ENCODE data around the gene GZMA.

The GZMA gene

DNA sequence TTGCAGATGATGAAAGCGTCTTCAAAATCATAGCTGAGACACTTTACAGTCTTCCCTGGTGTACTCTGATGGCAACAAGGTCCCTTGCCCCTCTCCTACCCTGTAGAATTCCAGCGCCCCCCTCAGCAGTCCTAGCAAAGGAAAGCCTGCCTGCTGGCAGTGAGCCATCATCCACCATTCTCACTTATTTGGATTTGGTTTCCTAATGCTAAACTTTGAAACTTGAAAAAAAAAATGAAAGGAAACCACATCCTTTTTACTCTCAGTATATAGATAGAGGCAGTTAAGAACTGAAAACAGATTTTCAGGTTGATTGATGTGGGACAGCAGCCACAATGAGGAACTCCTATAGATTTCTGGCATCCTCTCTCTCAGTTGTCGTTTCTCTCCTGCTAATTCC lies at the start of gene GZMA:
Gene GZMA, plus strand, starts transcription at position 299 of the 400 bp plus-strand sequence. Its CDS starts 37 bp downstream, at position 336.
- no peak within 1 kb of the TSS for H3K4me3 ChIP-seq (ENCODE audit: low read depth, low read length)
- DNase-seq (ENCODE audit: low read depth): no peak
- TF ChIP-seq, protein P1, sequence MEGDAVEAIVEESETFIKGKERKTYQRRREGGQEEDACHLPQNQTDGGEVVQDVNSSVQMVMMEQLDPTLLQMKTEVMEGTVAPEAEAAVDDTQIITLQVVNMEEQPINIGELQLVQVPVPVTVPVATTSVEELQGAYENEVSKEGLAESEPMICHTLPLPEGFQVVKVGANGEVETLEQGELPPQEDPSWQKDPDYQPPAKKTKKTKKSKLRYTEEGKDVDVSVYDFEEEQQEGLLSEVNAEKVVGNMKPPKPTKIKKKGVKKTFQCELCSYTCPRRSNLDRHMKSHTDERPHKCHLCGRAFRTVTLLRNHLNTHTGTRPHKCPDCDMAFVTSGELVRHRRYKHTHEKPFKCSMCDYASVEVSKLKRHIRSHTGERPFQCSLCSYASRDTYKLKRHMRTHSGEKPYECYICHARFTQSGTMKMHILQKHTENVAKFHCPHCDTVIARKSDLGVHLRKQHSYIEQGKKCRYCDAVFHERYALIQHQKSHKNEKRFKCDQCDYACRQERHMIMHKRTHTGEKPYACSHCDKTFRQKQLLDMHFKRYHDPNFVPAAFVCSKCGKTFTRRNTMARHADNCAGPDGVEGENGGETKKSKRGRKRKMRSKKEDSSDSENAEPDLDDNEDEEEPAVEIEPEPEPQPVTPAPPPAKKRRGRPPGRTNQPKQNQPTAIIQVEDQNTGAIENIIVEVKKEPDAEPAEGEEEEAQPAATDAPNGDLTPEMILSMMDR (conservative IDR thresholded peaks at IDR 0.05; ENCODE audit: low read depth, low read length): no peak

DNA sequence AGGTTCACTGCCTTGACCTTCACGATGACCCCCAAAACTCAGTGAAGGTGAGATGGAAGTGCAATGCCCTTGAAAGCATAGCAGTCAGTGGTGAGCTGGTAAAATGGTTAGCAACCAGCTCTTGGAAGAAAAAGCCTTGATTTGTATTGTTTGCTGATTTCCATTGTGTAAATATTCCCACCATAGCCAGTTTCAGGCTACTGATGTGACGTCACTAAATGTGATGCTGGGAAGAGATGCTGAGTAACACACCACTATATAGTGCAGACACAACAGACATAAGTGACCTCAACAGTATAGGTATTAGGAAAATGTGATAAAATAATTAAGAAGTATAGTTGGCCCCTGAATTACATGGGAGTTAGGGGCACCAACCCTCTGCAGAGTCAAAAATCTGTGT lies 47.3 kb upstream of the GZMA start:
- no peak for DNase-seq (ENCODE audit: low read depth)
- TF ChIP-seq, protein P1 (conservative IDR thresholded peaks at IDR 0.05; ENCODE audit: low read depth, low read length): no peak
- no peak overlapping the region for H3K4me3 ChIP-seq (ENCODE audit: low read depth, low read length)

DNA sequence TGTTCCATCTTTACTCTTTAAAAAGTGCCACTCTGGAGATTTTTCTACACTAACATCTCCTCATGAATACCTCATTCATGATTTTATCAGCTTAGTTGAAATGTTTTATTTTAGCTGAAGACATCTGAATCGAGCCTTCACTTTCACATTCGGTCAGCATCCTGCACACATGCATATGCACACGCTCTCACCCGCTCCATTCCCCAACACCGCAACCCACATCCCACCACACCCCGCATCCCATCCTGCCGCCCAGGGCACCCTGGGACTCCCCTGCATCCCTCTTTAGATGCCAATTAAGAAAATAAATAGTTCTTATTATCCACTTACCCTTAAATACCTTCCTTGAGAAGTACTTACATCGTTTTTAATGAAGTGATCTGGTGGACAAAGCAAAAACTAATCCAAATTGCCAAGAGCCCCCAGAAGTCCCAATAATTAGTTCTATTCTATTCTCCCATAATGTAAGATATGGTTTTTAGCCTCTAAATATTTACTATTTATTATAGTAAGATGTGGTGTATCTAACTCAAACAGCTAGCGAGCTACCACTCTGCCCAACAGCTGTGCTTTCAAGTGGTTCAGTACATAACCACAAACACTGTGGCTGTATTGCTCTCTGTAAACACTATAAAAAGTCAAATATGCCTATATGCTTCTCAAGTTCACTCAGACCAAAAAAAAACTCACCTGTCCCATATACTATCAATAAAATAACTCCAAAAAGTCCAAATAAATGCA lies 40.2 kb upstream of the GZMA start:
- no peak for DNase-seq (ENCODE audit: low read depth)
- H3K4me3 ChIP-seq (ENCODE audit: low read depth, low read length): no peak overlapping the region
- TF ChIP-seq, protein P1 (conservative IDR thresholded peaks at IDR 0.05; ENCODE audit: low read depth, low read length): no peak

DNA sequence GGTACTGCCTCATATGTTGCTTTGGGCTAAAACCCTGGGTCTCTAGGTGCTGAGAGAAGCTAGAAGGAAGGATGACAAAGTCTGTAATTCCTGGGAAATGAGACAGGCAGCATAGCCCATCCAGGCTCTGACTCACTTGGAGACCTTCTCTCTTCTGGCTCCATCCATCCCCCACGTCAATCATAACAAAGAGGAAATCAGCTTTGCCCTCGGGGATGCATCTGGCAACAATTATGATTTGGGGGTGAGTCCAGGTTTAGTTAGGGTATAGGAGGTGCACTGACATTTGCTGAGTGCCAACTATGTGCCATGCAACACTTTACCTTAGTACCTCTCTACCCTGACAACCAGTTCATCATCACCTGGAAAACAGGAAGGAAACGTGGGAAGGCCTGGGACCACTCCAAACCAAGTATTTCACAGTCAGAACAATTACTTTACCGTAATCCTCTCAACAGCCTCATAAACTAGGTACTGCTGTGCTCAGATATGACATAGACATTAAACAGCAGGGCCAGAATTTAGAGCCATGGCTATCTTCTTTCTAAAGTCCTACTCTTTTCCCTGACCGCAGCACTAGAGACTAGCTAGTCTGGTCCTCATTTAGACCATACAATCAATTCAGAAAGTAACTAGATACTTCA lies 39.1 kb upstream of the GZMA start:
- DNase-seq (ENCODE audit: low read depth): peak; percentile 9
- TF ChIP-seq, protein P1 (conservative IDR thresholded peaks at IDR 0.05; ENCODE audit: low read depth, low read length): no peak
- no peak overlapping the region for H3K4me3 ChIP-seq (ENCODE audit: low read depth, low read length)

DNA sequence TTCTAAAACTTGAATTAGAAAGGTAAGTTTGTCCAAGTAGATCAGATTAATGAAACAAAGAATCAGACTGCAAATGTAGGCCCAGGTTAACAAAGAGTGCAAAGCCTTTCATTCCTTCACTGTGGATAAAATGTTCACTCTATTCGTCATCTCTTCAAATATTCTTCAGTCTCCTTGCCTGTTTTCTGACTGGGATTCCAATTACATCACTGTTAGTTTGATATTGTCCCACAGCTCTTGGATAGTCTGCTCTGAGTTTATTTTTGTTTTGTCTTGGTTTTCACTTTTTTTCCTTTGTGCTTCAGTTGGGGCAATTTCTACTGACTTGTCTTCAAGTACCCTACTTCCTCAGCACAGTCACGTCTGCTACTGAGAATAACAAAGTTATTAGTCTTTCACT lies 38.5 kb upstream of the GZMA start:
- DNase-seq (ENCODE audit: low read depth): peak; percentile 50
- TF ChIP-seq, protein P1 (conservative IDR thresholded peaks at IDR 0.05; ENCODE audit: low read depth, low read length): no peak
- no peak overlapping the region for H3K4me3 ChIP-seq (ENCODE audit: low read depth, low read length)

DNA sequence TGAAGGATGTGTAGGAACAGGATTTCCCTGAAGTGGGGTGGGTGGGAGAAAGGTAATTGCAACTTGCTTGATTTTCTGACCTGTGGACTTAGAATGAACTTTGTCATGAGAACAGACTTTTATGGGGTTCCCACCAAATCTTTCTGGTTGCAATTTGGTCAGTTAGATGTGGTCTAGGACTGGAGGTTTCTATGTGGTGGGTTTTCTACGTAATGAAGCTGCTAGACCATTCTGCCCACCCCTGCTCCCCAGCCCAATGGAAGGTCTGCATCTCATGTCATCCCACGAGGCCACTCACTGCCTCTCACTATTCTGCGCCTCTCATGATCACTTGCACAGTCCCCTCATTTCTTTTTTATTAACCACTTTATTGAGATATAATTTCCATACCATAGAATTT lies 37.9 kb upstream of the GZMA start:
- DNase-seq (ENCODE audit: low read depth): no peak
- H3K4me3 ChIP-seq (ENCODE audit: low read depth, low read length): no peak overlapping the region
- TF ChIP-seq, protein P1 (conservative IDR thresholded peaks at IDR 0.05; ENCODE audit: low read depth, low read length): no peak

DNA sequence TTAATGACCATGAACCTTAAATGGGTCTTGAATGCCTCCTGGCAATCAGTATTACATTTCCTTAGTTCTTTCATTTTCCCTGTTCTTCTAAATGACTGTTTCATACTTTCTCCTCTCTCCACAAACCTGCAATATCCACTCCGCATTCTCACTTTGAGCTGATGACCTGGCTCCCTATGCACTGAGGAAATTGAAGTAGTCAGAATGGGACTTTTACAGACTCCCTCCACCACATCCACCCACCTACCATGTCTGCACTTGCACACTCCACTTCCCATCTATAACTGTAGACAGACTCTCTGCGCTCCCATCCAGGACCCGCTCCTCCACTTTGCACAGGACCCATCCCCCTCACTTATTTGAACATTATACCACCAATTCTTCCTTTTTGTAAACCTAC lies 36.2 kb upstream of the GZMA start:
- no peak overlapping the region for H3K4me3 ChIP-seq (ENCODE audit: low read depth, low read length)
- TF ChIP-seq, protein P1 (conservative IDR thresholded peaks at IDR 0.05; ENCODE audit: low read depth, low read length): no peak
- no peak for DNase-seq (ENCODE audit: low read depth)

Measured in choroid plexus epithelial cell (primary cell).